Mucosa of descending colon (tissue), 3 donors: Measurements from ENCODE around the gene ZNF423. TPM values are rescaled to one million over a fixed set of nuclear protein-coding genes. Genes with fewer than 3 reads are reported as not detected.

ENCODE experiments used
- ATAC-seq: fragments of 200-7000 bp; cut with Tn5 transposase; one replicate; pipeline ENCODE4 v1.9.1; 2020; ENCODE audit warnings: mild to moderate bottlenecking, moderate library complexity
- DNase-seq, 3 donors: peaks; one replicate each; pipeline ENCODE4 v3.0.0-alpha.2; 2020
- H3K36me3 ChIP-seq: fragments of 200-600 bp; one replicate; pipeline ENCODE4 v1.8.0; 2021; ENCODE audit warnings: low read depth, mild to moderate bottlenecking
- H3K4me1 ChIP-seq: fragments of 200-600 bp; one replicate; pipeline ENCODE4 v1.8.0; 2021; ENCODE audit warnings: low read depth, mild to moderate bottlenecking
- H3K4me3 ChIP-seq: fragments of 200-600 bp; one replicate; pipeline ENCODE4 v1.8.0; 2021; ENCODE audit warnings: mild to moderate bottlenecking
- H3K9me3 ChIP-seq: fragments of 200-600 bp; one replicate; pipeline ENCODE4 v1.8.0; 2021; ENCODE audit warnings: mild to moderate bottlenecking
- intact Hi-C, 2 donors: fragments of 100-400 bp; cut with DNase I in 1 of 2; cut with micrococcal nuclease in 1 of 2; formaldehyde crosslinking; loops; one replicate each; pipeline versions ENCODE4 v1.11.0 to v1.11.1; 2022; cut with DNase I, micrococcal nuclease
- total RNA-seq, 3 donors: library from RNA; stranded (reverse); fragmentation: NEBNext Ultra II Directional in 2 of 3; extraction: Animal tissue kit (Norgen Biotek cat#: 25700) in 2 of 3; gene quantifications; one replicate each; pipeline versions ENCODE4 v1.2.1 to v1.2.4, GENCODE V29; 2021 to 2023
- TF ChIP-seq, protein P1 (sequence below): fragments of 200-600 bp; IDR thresholded peaks from one replicate; pipeline ENCODE4 v1.8.0; 2022; ENCODE audit warnings: antibody characterized with exemption, mild to moderate bottlenecking
- donor health status: DM: no; HTN: no; CAD: no; lungs with moderate emphysema.
- donor health status: DM: no; HTN: no; CAD: no.
- donor health status: DM: no; HTN: yes; CAD: no.

The ZNF423 gene
- total RNA-seq, 3 donors from 2014 or later: 6.7 to 11.6 (median 11.0) TPM

DNA sequence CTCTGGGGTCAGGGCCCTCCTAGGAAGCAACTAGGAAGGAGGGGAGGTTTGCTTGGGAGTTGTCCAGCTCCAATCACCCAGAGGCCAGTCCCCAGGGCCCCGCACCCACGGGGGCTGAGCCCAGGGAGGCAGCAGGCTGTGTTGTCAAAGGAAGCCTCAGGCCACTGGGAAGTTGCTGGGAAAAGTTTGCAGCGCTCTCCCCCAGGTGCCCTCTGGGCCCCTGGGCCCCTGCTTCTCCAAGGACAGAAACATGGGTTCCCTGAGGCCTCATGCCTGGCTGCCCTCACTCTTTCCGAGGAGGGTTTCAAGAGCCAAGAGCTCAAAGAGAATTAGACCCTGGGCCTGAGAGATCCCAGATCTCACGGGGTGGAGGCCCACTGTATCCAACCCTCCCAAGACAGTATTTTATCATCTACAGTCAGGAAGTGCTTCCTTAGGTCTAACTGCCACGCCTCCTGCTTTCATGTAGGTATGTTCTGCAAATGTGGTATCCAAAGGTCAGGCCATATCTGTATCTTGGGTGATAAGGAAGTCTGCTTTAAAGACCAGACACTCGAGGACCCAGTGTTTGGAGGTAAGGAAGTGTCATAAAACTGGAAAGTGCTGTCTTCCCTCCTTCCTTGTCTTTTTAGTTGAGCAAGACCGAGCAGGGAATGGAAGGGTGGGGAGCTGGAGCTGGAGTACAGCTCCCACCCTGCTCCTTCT is 44.2 kb upstream of the ZNF423 start:
- Histone ChIP-seq H3K4me3 (no peak overlapping the region), H3K4me1 (peaks cover 15% of the 10 kb centered on the region), H3K9me3 (no peaks in the 10 kb centered on the region), H3K36me3 (no peaks in the 10 kb centered on the region)
- TF ChIP-seq, protein P1, sequence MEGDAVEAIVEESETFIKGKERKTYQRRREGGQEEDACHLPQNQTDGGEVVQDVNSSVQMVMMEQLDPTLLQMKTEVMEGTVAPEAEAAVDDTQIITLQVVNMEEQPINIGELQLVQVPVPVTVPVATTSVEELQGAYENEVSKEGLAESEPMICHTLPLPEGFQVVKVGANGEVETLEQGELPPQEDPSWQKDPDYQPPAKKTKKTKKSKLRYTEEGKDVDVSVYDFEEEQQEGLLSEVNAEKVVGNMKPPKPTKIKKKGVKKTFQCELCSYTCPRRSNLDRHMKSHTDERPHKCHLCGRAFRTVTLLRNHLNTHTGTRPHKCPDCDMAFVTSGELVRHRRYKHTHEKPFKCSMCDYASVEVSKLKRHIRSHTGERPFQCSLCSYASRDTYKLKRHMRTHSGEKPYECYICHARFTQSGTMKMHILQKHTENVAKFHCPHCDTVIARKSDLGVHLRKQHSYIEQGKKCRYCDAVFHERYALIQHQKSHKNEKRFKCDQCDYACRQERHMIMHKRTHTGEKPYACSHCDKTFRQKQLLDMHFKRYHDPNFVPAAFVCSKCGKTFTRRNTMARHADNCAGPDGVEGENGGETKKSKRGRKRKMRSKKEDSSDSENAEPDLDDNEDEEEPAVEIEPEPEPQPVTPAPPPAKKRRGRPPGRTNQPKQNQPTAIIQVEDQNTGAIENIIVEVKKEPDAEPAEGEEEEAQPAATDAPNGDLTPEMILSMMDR: no peak
- intact Hi-C loops: no loop called here
- DNase-seq (peak in 2 of 3 donors; percentile 51 to 82), ATAC-seq (peak; percentile 94)

DNA sequence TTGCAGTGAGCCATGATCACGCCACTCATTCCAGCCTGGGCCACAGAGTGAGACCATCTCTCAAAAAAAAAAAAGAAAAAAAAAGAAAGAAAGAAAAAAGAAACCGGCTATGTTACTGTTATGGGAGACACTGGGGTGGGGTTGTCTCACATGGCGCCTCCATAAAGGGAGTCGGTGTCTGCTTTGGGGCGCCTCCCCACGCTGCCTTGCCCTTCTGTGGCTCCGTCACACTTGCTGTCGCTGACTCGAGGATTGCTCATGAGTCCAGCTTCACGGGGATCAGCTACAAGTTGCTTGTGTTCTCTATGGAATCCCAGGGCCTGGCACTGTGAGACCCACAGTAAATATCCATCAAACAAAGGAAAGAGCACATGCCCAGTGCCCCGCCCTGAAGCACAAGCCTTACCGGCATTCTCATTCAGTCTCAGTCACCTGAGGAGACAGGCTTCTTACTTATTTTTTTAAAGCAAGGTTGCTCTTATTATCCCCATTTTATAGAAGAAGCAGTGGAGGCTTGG is 40.6 kb upstream of the ZNF423 start:
- H3K9me3 ChIP-seq: no peaks in the 10 kb centered on the region
- H3K4me1 ChIP-seq: peaks cover 15% of the 10 kb centered on the region
- intact Hi-C loops: no loop called here
- TF ChIP-seq, protein P1: no peak
- H3K36me3 ChIP-seq: no peaks in the 10 kb centered on the region
- ATAC-seq (no peak), DNase-seq (no peak)
- H3K4me3 ChIP-seq: no peak overlapping the region

DNA sequence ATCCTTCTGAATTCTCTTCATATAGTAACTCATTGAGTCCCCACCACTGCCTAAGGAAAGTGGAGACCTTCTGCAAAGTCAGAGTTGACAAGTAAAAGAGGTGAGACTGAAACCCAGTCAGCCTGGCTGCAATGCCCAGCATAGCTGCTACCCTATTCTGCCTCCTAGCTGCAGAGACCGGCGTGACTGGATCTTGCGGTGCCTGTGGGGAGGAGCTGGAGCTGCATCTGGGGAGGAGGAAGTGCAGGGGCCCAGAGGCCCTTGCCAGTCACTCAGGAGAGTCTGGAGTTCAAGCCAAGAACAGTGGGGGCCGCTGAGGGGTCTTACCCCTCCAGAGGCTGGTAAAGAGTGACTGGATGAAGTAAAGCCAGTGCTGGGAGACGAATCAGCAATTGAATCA is 35.0 kb upstream of the ZNF423 start:
- intact Hi-C loops: no loop called here
- Histone ChIP-seq H3K9me3 (no peaks in the 10 kb centered on the region), H3K36me3 (no peaks in the 10 kb centered on the region), H3K4me3 (no peak overlapping the region), H3K4me1 (no peaks in the 10 kb centered on the region)
- DNase-seq: peak in 2 of 3 donors; percentile 76 to 85
- ATAC-seq: peak; percentile 98
- TF ChIP-seq, protein P1: peak; percentile 47

DNA sequence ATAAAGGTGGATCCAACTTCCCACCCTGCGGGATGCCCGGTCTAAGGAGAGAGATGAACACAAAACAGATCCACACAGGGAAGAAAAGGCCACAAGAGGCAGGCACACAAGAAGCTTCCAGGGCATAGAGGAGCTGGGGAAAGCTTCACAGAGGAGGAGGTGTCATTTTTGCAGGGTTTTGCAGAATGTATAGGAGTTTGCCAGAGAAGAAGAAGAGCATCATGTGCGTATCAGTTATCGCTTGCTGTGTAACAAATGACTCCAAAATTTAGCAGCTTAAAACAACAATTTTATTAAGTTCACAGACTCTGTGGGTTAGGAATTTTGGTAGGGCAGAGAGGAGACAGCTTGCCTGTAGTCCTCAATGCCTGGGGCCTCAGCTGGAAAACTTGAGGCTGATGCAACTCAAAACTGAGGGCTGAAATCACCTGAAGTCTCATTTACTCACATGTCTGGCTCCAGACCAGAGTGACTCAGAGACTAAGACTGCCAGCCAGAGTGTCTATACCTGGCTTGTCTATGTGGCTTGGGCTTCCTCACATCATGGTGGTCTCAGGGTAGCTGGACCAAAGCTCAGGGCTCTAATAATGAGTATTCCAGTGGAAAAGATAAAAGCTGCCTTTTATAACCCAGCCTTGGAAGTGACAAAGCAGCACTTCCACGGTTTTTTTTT is 33.9 kb upstream of the ZNF423 start:
- intact Hi-C loops: no loop called here
- no peaks in the 10 kb centered on the region for H3K36me3 ChIP-seq
- no peak overlapping the region for H3K4me3 ChIP-seq
- TF ChIP-seq, protein P1: no peak
- DNase-seq: no peak
- no peaks in the 10 kb centered on the region for H3K4me1 ChIP-seq
- ATAC-seq: no peak
- no peaks in the 10 kb centered on the region for H3K9me3 ChIP-seq

DNA sequence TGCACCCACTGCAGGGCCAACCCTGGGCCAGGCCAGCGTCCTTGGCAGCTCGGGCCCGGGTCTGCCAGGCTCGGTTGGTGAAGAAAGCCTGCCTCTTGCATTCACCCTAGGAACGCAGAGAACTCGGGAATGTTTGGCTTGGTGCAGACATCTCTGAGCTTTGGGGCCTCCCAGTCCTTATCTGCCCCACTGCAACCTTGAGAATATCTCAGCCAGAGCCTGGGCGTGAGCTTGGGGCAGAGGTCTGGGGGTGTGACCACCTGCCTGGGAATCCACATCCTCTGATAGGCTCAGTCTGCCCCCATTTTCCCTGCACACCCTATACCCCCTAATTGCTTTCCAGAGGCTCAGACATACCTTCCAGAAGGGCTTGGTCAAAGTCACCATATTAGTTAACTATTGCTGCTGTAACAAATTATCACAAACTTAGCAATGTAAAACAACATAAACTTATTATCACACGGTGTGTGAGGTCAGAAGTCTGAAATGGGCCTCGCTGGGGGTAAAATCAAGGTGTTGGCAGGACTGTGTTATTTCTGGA is 30.7 kb upstream of the ZNF423 start:
- DNase-seq (no peak), ATAC-seq (no peak)
- TF ChIP-seq, protein P1: no peak
- intact Hi-C loops: no loop called here
- Histone ChIP-seq H3K9me3 (no peaks in the 10 kb centered on the region), H3K4me3 (no peak overlapping the region), H3K36me3 (no peaks in the 10 kb centered on the region), H3K4me1 (peaks cover 13% of the 10 kb centered on the region)
